GM23338 (cell line): Measurements from ENCODE around the gene SLC49A4. TPM values are rescaled to one million over a fixed set of nuclear protein-coding genes. Genes with fewer than 3 reads are reported as not detected.

Experiments
- ATAC-seq: fragments of 200-7000 bp; cut with Tn5 transposase; 3 replicates; pipeline ENCODE4 v1.9.1; 2020
- DNase-seq: peaks from one replicate; pipeline ENCODE4 v3.0.0-alpha.2; 2015; ENCODE audit warnings: low spot score
- H2AFZ ChIP-seq: fragments of 200-600 bp; sonication (generic); 2 replicates; pipeline ENCODE4 v1.8.0; 2016; ENCODE audit warnings: antibody characterized with exemption, mild to moderate bottlenecking, moderate library complexity
- H3F3A ChIP-seq: fragments of 200-600 bp; sonication (generic); replicated peaks from 2 replicates; pipeline ENCODE4 v1.8.0; 2017; ENCODE audit warnings: antibody characterized with exemption, mixed run types, low read depth
- H3K27ac ChIP-seq: fragments of 200-600 bp; sonication (generic); 2 replicates; pipeline ENCODE4 v1.6.1; 2016; ENCODE audit warnings: low read depth
- H3K27me3 ChIP-seq: fragments of 200-600 bp; sonication (generic); 2 replicates; pipeline ENCODE4 v1.8.0; 2016; ENCODE audit warnings: mild to moderate bottlenecking, mixed run types, moderate library complexity; ENCODE audit not compliant: insufficient read depth
- H3K36me3 ChIP-seq: fragments of 200-600 bp; sonication (generic); 2 replicates; pipeline ENCODE4 v1.8.0; 2016; ENCODE audit warnings: mild to moderate bottlenecking; ENCODE audit not compliant: insufficient read depth
- H3K4me1 ChIP-seq: fragments of 200-600 bp; sonication (generic); 2 replicates; pipeline ENCODE4 v1.8.0; 2016; ENCODE audit warnings: mild to moderate bottlenecking, moderate library complexity; ENCODE audit not compliant: insufficient read depth
- H3K4me2 ChIP-seq: fragments of 200-600 bp; sonication (generic); 2 replicates; pipeline ENCODE4 v1.7.1; 2017; ENCODE audit warnings: mixed run types
- H3K4me3 ChIP-seq: fragments of 200-600 bp; sonication (generic); 2 replicates; pipeline ENCODE4 v1.6.1; 2016; ENCODE audit warnings: mixed run types
- H3K79me2 ChIP-seq: fragments of 200-600 bp; sonication (generic); replicated peaks from 2 replicates; pipeline ENCODE4 v1.8.0; 2017; ENCODE audit warnings: mild to moderate bottlenecking; ENCODE audit not compliant: insufficient read depth
- H3K9me2 ChIP-seq: fragments of 200-600 bp; sonication (generic); 2 replicates; pipeline ENCODE4 v1.8.0; 2017; ENCODE audit not compliant: insufficient read depth
- H4K20me1 ChIP-seq: fragments of 200-600 bp; sonication (generic); replicated peaks from 2 replicates; pipeline ENCODE4 v1.8.0; 2017; ENCODE audit warnings: mild to moderate bottlenecking; ENCODE audit not compliant: insufficient read depth
- H3K27ac Mint-ChIP-seq: 2 replicates; pipeline ENCODE4 v1.8.0; 2020; ENCODE audit warnings: inconsistent platforms, mild to moderate bottlenecking, moderate library complexity, mixed read lengths
- H3K27me3 Mint-ChIP-seq: 3 replicates; pipeline ENCODE4 v1.8.0; 2022; ENCODE audit warnings: low read depth, mild to moderate bottlenecking, moderate library complexity, mixed read lengths, inconsistent platforms; ENCODE audit not compliant: insufficient read depth, poor library complexity
- H3K36me3 Mint-ChIP-seq: 3 replicates; pipeline ENCODE4 v1.8.0; 2021; ENCODE audit warnings: low read depth, mild to moderate bottlenecking, inconsistent platforms, moderate library complexity, mixed read lengths
- H3K4me1 Mint-ChIP-seq: 3 replicates; pipeline ENCODE4 v1.8.0; 2020; ENCODE audit warnings: mild to moderate bottlenecking, inconsistent platforms, mixed read lengths
- H3K4me3 Mint-ChIP-seq: 3 replicates; pipeline ENCODE4 v1.8.0; 2021; ENCODE audit warnings: moderate library complexity, mild to moderate bottlenecking, inconsistent platforms, mixed read lengths
- H3K9me3 Mint-ChIP-seq: 3 replicates; pipeline ENCODE4 v1.8.0; 2020; ENCODE audit warnings: moderate library complexity, mild to moderate bottlenecking, inconsistent platforms, mixed read lengths
- CREB1 ChIP-seq: fragments of 250-450 bp; sonication (Bioruptor Pico); IDR thresholded peaks from 2 replicates; pipeline ENCODE4 v1.5.0; 2020; ENCODE audit warnings: low read depth, mild to moderate bottlenecking, moderate library complexity
- CTCF ChIP-seq, 2 experiments: fragments of 200-600 bp in 1 of 2; sonication (generic) in 1 of 2; conservative IDR thresholded peaks; 2 replicates each; pipeline versions ENCODE4 v1.5.1 to v1.6.1; 2016 to 2017; ENCODE audit warnings: antibody characterized with exemption in 2 of 2, low read depth in 2 of 2, mild to moderate bottlenecking in 2 of 2, moderate library complexity in 1 of 2
- EZH2phosphoT487 ChIP-seq: fragments of 200-600 bp; sonication (generic); IDR thresholded peaks from one replicate; pipeline ENCODE4 v1.8.1; 2018; ENCODE audit warnings: antibody characterized with exemption; ENCODE audit not compliant: unreplicated experiment
- JUNB ChIP-seq: IDR thresholded peaks from one replicate; pipeline ENCODE4 v1.6.1; 2016; ENCODE audit warnings: antibody characterized with exemption; ENCODE audit not compliant: unreplicated experiment
- NANOG ChIP-seq: IDR thresholded peaks from 2 replicates; pipeline ENCODE4 v1.6.1; 2016; ENCODE audit warnings: antibody characterized with exemption, borderline replicate concordance
- REST ChIP-seq: IDR thresholded peaks from one replicate; pipeline ENCODE4 v1.6.1; 2018; ENCODE audit warnings: antibody characterized with exemption; ENCODE audit not compliant: unreplicated experiment
- ZNF331 ChIP-seq: fragments of 250-450 bp; sonication (Bioruptor Pico); IDR thresholded peaks from 2 replicates; pipeline ENCODE4 v1.5.0; 2020; ENCODE audit warnings: low read depth, mild to moderate bottlenecking, moderate library complexity
- polyA plus RNA-seq: library from polyadenylated mRNA; unstranded; fragments of >200 nt; fragmentation: Nextera tagmentation; extraction: Ambion mirVana; gene quantifications from 2 replicates; pipeline ENCODE4 v1.2.1, GENCODE V29; 2016
- total RNA-seq: library from RNA; depleted of rRNA; stranded (reverse); fragments of >200 nt; shearing (Covaris generic); gene quantifications from 2 replicates; pipeline ENCODE4 v1.2.3, GENCODE V29; 2014

Gene SLC49A4
- total and polyA plus RNA-seq, 2 experiments from 2014 or later: 3.7 to 16.8 TPM

GRCh38 chr3:122799322-122799721 is 4.5 kb downstream of the SLC49A4 start:
- no peak overlapping the region for H3K4me3 ChIP-seq
- peaks cover 7% of the 10 kb centered on the region; the same call in 2 of the 3 replicates for H3K4me1 Mint-ChIP-seq
- peaks cover 17% of the 10 kb centered on the region for H3K27me3 ChIP-seq
- no peaks in the 10 kb centered on the region for H3K9me2 ChIP-seq
- no peak overlapping the region for H3K4me3 Mint-ChIP-seq
- H3K27me3 Mint-ChIP-seq: peaks cover 1% of the 10 kb centered on the region
- peaks cover 12% of the 10 kb centered on the region; the same call in 1 of the 2 replicates for H4K20me1 ChIP-seq
- no peak overlapping the region for H3K4me2 ChIP-seq
- no peaks in the 10 kb centered on the region; the same call in 1 of the 2 replicates for H3F3A ChIP-seq
- no peak overlapping the region for H3K27ac Mint-ChIP-seq
- no peak for TF ChIP-seq NANOG
- H3K4me1 ChIP-seq: peaks cover 9% of the 10 kb centered on the region; the same call in 1 of the 2 replicates
- DNase-seq: no peak
- ATAC-seq: no peak
- H3K36me3 ChIP-seq: no peaks in the 10 kb centered on the region
- no peaks in the 10 kb centered on the region for H3K36me3 Mint-ChIP-seq
- H3K9me3 Mint-ChIP-seq: no peaks in the 10 kb centered on the region
- H3K79me2 ChIP-seq: no peaks in the 10 kb centered on the region
- no peak overlapping the region for H2AFZ ChIP-seq
- no peak overlapping the region for H3K27ac ChIP-seq

DNA sequence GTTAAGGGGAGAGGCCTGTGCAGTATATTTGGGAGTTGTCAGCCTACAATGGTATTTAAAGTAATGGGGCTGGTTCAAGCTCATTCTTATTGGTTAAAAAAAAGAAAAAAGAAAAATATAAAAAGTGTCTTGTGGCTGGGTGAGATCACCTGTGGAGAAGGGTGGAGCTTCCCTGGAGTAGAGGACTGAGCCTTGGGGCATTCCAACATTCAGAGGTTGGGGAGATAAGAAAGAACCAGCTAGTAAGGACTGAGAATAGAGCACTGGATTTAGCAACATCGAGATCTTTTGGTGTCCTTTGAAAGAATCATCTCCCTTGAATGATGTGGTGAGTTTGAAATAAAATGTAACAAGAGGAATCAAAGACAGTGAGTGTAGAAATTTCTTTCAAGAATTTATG is 5.2 kb downstream of the SLC49A4 start:
- Histone ChIP-seq H3K36me3 (no peaks in the 10 kb centered on the region), H3K9me2 (no peaks in the 10 kb centered on the region), H3K4me2 (no peak overlapping the region), H4K20me1 (peaks cover 12% of the 10 kb centered on the region; the same call in 1 of the 2 replicates), H3K79me2 (no peaks in the 10 kb centered on the region), H3K4me3 (no peak overlapping the region), H2AFZ (no peak overlapping the region), H3F3A (no peaks in the 10 kb centered on the region; the same call in 1 of the 2 replicates), H3K27ac (no peak overlapping the region), H3K4me1 (peaks cover 9% of the 10 kb centered on the region; the same call in 1 of the 2 replicates), H3K27me3 (peaks cover 17% of the 10 kb centered on the region)
- no peak for DNase-seq
- H3K9me3 Mint-ChIP-seq: no peaks in the 10 kb centered on the region
- peaks cover 1% of the 10 kb centered on the region for H3K27me3 Mint-ChIP-seq
- no peak overlapping the region for H3K4me3 Mint-ChIP-seq
- no peak for ATAC-seq
- TF ChIP-seq CREB1 (CRISPR knock-in tag) (no peak), EZH2phosphoT487 (no peak), CTCF (conservative IDR thresholded peaks at IDR 0.05; ENCODE audit: low read depth in 2 of 2) (no peak), REST (no peak), JUNB (no peak), ZNF331 (CRISPR knock-in tag) (no peak)
- H3K27ac Mint-ChIP-seq: no peak overlapping the region
- H3K36me3 Mint-ChIP-seq: no peaks in the 10 kb centered on the region
- H3K4me1 Mint-ChIP-seq: peaks cover 4% of the 10 kb centered on the region; the same call in 2 of the 3 replicates
